ENCODE data around the gene AFTPH. TPM values are rescaled to one million over a fixed set of nuclear protein-coding genes. Genes with fewer than 3 reads are reported as not detected.

AFTPH gene
- total RNA-seq, 1 donor from 2014 or later, result 32.2 TPM

GRCh38 chr2:64622443-64623241 is 98.5 kb downstream of the AFTPH start:
- Histone ChIP-seq H2AFZ (replicated peaks) (peak overlapping the region; percentile 63), H3K9me3 (ENCODE audit: low read depth) (no peaks in the 10 kb centered on the region), H3K9ac (no peak overlapping the region), H3K36me3 (no peaks in the 10 kb centered on the region), H3K79me2 (ENCODE audit: low read depth) (no peaks in the 10 kb centered on the region), H3K27me3 (no peaks in the 10 kb centered on the region), H3K27ac (peak overlapping the region; percentile 60), H3K4me3 (no peak overlapping the region), H3K4me1 (peaks cover 82% of the 10 kb centered on the region), H3K4me2 (peak overlapping the region; percentile 48), H4K20me1 (ENCODE audit: low read depth) (no peaks in the 10 kb centered on the region), H3F3A (ENCODE audit: low read depth) (peaks cover 40% of the 10 kb centered on the region)
- peak; percentile 63 for DNase-seq (ENCODE audit: low spot score)
- H3K27me3 Mint-ChIP-seq (ENCODE audit: insufficient read depth, low read depth), result peaks cover 7% of the 10 kb centered on the region
- H3K4me1 Mint-ChIP-seq, result peaks cover 59% of the 10 kb centered on the region
- H3K27ac Mint-ChIP-seq, result peak overlapping the region; percentile 3
- no peaks in the 10 kb centered on the region for H3K36me3 Mint-ChIP-seq
- H3K4me3 Mint-ChIP-seq, result no peak overlapping the region
- H3K9me3 Mint-ChIP-seq, result no peaks in the 10 kb centered on the region
- TF ChIP-seq EZH2 (IDR thresholded peaks at IDR 0.05) (no peak), CTCF (IDR thresholded peaks at IDR 0.05) (peak; percentile 42)

- H3K27me3 ChIP-seq, result no peaks in the 10 kb centered on the region
- peak overlapping the region; percentile 35 for H2AFZ ChIP-seq (replicated peaks)
- H3K4me1 ChIP-seq, result peaks cover 77% of the 10 kb centered on the region
- H3K9me3 ChIP-seq (ENCODE audit: low read depth), result no peaks in the 10 kb centered on the region
- Mint-ChIP-seq H3K36me3 (no peaks in the 10 kb centered on the region), H3K9me3 (no peaks in the 10 kb centered on the region), H3K4me3 (no peak overlapping the region), H3K4me1 (peaks cover 58% of the 10 kb centered on the region), H3K27me3 (ENCODE audit: insufficient read depth, low read depth) (peaks cover 4% of the 10 kb centered on the region), H3K27ac (peak overlapping the region; percentile 3)
- H3K4me2 ChIP-seq, result no peak overlapping the region
- TF ChIP-seq CTCF (IDR thresholded peaks at IDR 0.05) (no peak), EZH2phosphoT487 (IDR thresholded peaks at IDR 0.05) (no peak), EZH2 (IDR thresholded peaks at IDR 0.05) (no peak)
- no peak overlapping the region for H3K27ac ChIP-seq
- no peak overlapping the region for H3K9ac ChIP-seq
- H4K20me1 ChIP-seq (ENCODE audit: low read depth), result no peaks in the 10 kb centered on the region
- H3F3A ChIP-seq (ENCODE audit: low read depth), result peaks cover 35% of the 10 kb centered on the region
- no peaks in the 10 kb centered on the region for H3K36me3 ChIP-seq
- no peak for DNase-seq (ENCODE audit: low spot score)
- no peaks in the 10 kb centered on the region for H3K79me2 ChIP-seq (ENCODE audit: low read depth)
- H3K4me3 ChIP-seq, result no peak overlapping the region
These were observed 99.2 kb downstream of the AFTPH start for GRCh38 chr2:64623242-64623850.

GRCh38 chr2:64624108-64624610 is 100.0 kb downstream of the AFTPH start:
- no peak overlapping the region for H3K4me3 Mint-ChIP-seq
- Histone ChIP-seq H3K9ac (no peak overlapping the region), H3K27ac (no peak overlapping the region), H3K4me2 (no peak overlapping the region), H3K4me1 (peaks cover 73% of the 10 kb centered on the region), H2AFZ (replicated peaks) (no peak overlapping the region), H3K79me2 (ENCODE audit: low read depth) (no peaks in the 10 kb centered on the region), H3K9me3 (ENCODE audit: low read depth) (no peaks in the 10 kb centered on the region), H3K4me3 (no peak overlapping the region), H4K20me1 (ENCODE audit: low read depth) (no peaks in the 10 kb centered on the region), H3K27me3 (no peaks in the 10 kb centered on the region), H3K36me3 (no peaks in the 10 kb centered on the region), H3F3A (ENCODE audit: low read depth) (peaks cover 38% of the 10 kb centered on the region)
- H3K4me1 Mint-ChIP-seq, result peaks cover 60% of the 10 kb centered on the region
- H3K9me3 Mint-ChIP-seq, result no peaks in the 10 kb centered on the region
- TF ChIP-seq CTCF (IDR thresholded peaks at IDR 0.05), result no peak
- no peak for TF ChIP-seq EZH2 (IDR thresholded peaks at IDR 0.05)
- TF ChIP-seq EZH2phosphoT487 (IDR thresholded peaks at IDR 0.05), result no peak
- no peak for DNase-seq (ENCODE audit: low spot score)
- peak overlapping the region; percentile 64 for H3K27ac Mint-ChIP-seq
- H3K27me3 Mint-ChIP-seq (ENCODE audit: insufficient read depth, low read depth), result peaks cover 4% of the 10 kb centered on the region
- H3K36me3 Mint-ChIP-seq, result no peaks in the 10 kb centered on the region
